Vagina (tissue), 2 donors: ENCODE results near the gene NETO1.

Source experiments
- CTCF ChIP-seq, 3 experiments: fragments of 450-650 bp in 2 of 3; fragments of 200-600 bp in 1 of 3; sonication (generic) in 1 of 3; IDR thresholded peaks; one replicate each; pipeline ENCODE4 v1.5.1; 2017 to 2019; ENCODE audit warnings: antibody characterized with exemption in 3 of 3, mild to moderate bottlenecking in 2 of 3, moderate library complexity in 2 of 3
- POLR2A ChIP-seq, 2 donors: fragments of 450-650 bp; IDR thresholded peaks; one replicate each; pipeline ENCODE4 v1.6.1; 2017; ENCODE audit warnings: antibody characterized with exemption in 2 of 2, mild to moderate bottlenecking in 2 of 2, moderate library complexity in 2 of 2
- POLR2AphosphoS5 ChIP-seq, 2 donors: sonication (generic); formaldehyde crosslinking; IDR thresholded peaks; one replicate each; pipeline ENCODE4 v1.9.0; 2017; ENCODE audit warnings: antibody characterized with exemption in 2 of 2, mild to moderate bottlenecking in 2 of 2, low read depth in 1 of 2; ENCODE audit not compliant: insufficient read depth in 1 of 2

GRCh38 chr18:72823345-72823744 lies 44.4 kb downstream of the NETO1 start:
- no peak for TF ChIP-seq POLR2A (IDR thresholded peaks at IDR 0.05)
- TF ChIP-seq POLR2AphosphoS5 (IDR thresholded peaks at IDR 0.05; ENCODE audit: insufficient read depth in 1 of 2, low read depth in 1 of 2) = no peak
- no peak for TF ChIP-seq CTCF (IDR thresholded peaks at IDR 0.05)
